Upper lobe of left lung (tissue), 6 donors: Measurements from ENCODE around the gene DEFB116. TPM values are rescaled to one million over a fixed set of nuclear protein-coding genes. Genes with fewer than 3 reads are reported as not detected.

Experiments used
- ATAC-seq, 2 donors: fragments of 200-7000 bp; cut with Tn5 transposase; one replicate each; pipeline ENCODE4 v1.9.1; 2022; ENCODE audit warnings: mild to moderate bottlenecking in 2 of 2, moderate library complexity in 2 of 2; ENCODE audit not compliant: low FRiP score in 2 of 2
- DNase-seq, 2 donors: peaks; one replicate each; pipeline ENCODE4 v3.0.0-alpha.2; 2019 to 2020
- H3K27ac ChIP-seq, 4 donors: fragments of 200-600 bp; sonication (generic); one replicate each; pipeline ENCODE4 v1.5.1; 2016 to 2019
- H3K27me3 ChIP-seq, 4 donors: fragments of 200-600 bp; sonication (generic); one replicate each; pipeline ENCODE4 v1.5.1; 2017 to 2019
- H3K36me3 ChIP-seq, 4 donors: fragments of 200-600 bp; sonication (generic); one replicate each; pipeline ENCODE4 v1.5.1; 2016 to 2019
- H3K4me1 ChIP-seq, 4 donors: fragments of 200-600 bp; sonication (generic); one replicate each; pipeline ENCODE4 v1.5.1; 2018 to 2019
- H3K4me3 ChIP-seq, 4 donors: fragments of 200-600 bp; sonication (generic); one replicate each; pipeline ENCODE4 v1.5.1; 2017 to 2019; ENCODE audit warnings: mild to moderate bottlenecking in 2 of 4, moderate library complexity in 1 of 4
- H3K9me3 ChIP-seq, 4 donors: fragments of 200-600 bp; sonication (generic); one replicate each; pipeline ENCODE4 v1.5.1; 2018 to 2019
- EP300 ChIP-seq, 4 donors: sonication (generic); formaldehyde crosslinking; IDR thresholded peaks; one replicate each; pipeline ENCODE4 v1.5.1; 2017; ENCODE audit warnings: antibody characterized with exemption in 4 of 4, control low read depth in 2 of 4
- POLR2A ChIP-seq, 4 donors: fragments of 450-650 bp; IDR thresholded peaks; one replicate each; pipeline ENCODE4 v1.5.1; 2016 to 2017; ENCODE audit warnings: antibody characterized with exemption in 4 of 4, mild to moderate bottlenecking in 2 of 4
- POLR2AphosphoS5 ChIP-seq, 2 donors: sonication (generic); formaldehyde crosslinking; IDR thresholded peaks; one replicate each; pipeline ENCODE4 v1.5.1; 2017; ENCODE audit warnings: antibody characterized with exemption in 2 of 2
- WGBS, 2 donors: methylation state at CpG; one replicate each; pipeline ENCODE4 v1.1.5; 2017 to 2018; 5-methylcytosine and 5-hydroxymethylcytosine counted together
- total RNA-seq, 6 donors: library from RNA; depleted of rRNA in 4 of 6; stranded (reverse); fragments of >200 nt in 4 of 6; gene quantifications; one replicate each; pipeline versions ENCODE4 v1.1.0 to v1.2.1, GENCODE V29; 2016 to 2021
- TF ChIP-seq, protein P1 (sequence below), 6 experiments: fragments of 450-650 bp in 4 of 6; fragments of 200-600 bp in 2 of 6; sonication (generic) in 2 of 6; IDR thresholded peaks; one replicate each; pipeline ENCODE4 v1.5.1; 2016 to 2019; ENCODE audit warnings: antibody characterized with exemption in 6 of 6
- donor health status: DM: no; HTN: no; CAD: no; lungs with moderate emphysema.
- donor health status: DM: no; HTN: yes; CAD: no; lungs with severe emphysema.

Gene DEFB116
- total RNA-seq, 6 donors from 2014 or later = not detected

DNA sequence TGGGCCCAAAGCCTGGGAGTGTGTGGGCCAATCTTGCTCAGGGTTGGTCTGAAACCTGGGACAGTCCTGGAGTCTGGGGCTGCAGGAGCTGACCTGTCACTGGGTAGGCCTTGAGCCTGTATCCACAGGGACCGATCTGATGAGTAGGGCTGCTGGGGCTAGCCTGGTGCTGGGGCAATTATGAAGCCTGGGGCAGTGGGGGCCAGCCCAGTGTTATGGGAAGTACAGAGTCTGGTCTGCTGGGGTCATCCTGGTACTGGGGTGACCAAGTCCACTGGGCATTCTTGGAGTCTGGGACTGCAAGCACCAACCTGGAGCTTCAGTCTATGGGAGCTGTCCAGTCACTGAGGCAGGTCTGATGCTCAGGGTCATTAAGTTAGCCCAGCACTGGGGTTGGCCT is 30.2 kb downstream of the DEFB116 start:
- no peak overlapping the region for H3K4me3 ChIP-seq
- no peaks in the 10 kb centered on the region for H3K36me3 ChIP-seq
- no peaks in the 10 kb centered on the region for H3K4me1 ChIP-seq
- ATAC-seq (peak; percentile 21 to 72), DNase-seq (no peak)
- H3K9me3 ChIP-seq = peaks cover 0 to 10% (median 3%) of the 10 kb centered on the region in 4 donors
- 63% methylated on average over 1 of the region's 1 CpG; no CpG with 5 or more reads in 1 of the 2 donors for WGBS, 2 donors
- TF ChIP-seq, protein P1, sequence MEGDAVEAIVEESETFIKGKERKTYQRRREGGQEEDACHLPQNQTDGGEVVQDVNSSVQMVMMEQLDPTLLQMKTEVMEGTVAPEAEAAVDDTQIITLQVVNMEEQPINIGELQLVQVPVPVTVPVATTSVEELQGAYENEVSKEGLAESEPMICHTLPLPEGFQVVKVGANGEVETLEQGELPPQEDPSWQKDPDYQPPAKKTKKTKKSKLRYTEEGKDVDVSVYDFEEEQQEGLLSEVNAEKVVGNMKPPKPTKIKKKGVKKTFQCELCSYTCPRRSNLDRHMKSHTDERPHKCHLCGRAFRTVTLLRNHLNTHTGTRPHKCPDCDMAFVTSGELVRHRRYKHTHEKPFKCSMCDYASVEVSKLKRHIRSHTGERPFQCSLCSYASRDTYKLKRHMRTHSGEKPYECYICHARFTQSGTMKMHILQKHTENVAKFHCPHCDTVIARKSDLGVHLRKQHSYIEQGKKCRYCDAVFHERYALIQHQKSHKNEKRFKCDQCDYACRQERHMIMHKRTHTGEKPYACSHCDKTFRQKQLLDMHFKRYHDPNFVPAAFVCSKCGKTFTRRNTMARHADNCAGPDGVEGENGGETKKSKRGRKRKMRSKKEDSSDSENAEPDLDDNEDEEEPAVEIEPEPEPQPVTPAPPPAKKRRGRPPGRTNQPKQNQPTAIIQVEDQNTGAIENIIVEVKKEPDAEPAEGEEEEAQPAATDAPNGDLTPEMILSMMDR (IDR thresholded peaks at IDR 0.05) = no peak
- no peak for TF ChIP-seq POLR2AphosphoS5 (IDR thresholded peaks at IDR 0.05)
- no peak overlapping the region for H3K27ac ChIP-seq
- H3K27me3 ChIP-seq = no peaks in the 10 kb centered on the region

DNA sequence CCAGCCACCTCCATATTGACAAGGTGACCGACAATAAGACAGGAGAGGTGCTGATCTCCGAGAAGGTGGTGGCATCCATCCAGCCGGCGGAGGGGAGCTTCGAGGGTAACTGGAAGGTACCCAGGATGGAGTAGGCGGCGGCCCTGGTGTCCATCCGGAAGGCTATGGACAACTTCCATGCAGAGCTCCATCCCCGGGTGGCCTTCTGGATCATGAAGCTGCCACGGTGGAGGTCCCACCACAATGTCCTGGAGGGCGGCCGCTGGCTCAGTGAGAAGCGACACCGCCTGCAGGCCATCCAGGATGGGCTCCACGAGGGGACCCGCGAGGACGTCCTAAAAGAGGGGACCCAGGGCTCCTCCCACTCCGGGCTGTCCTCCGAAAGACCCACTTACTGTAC is 33.9 kb downstream of the DEFB116 start:
- H3K27me3 ChIP-seq = no peaks in the 10 kb centered on the region
- TF ChIP-seq POLR2AphosphoS5 (IDR thresholded peaks at IDR 0.05) = no peak
- no peak for TF ChIP-seq POLR2A (IDR thresholded peaks at IDR 0.05)
- TF ChIP-seq, protein P1 (IDR thresholded peaks at IDR 0.05) = no peak
- no peak for TF ChIP-seq EP300 (IDR thresholded peaks at IDR 0.05)
- H3K27ac ChIP-seq = no peak overlapping the region
- H3K36me3 ChIP-seq = no peaks in the 10 kb centered on the region
- WGBS, 2 donors = 75 to 89% methylated on average over 13 to 20 of the region's 20 CpGs
- H3K9me3 ChIP-seq = peaks cover 0 to 44% (median 19%) of the 10 kb centered on the region in 4 donors
- H3K4me1 ChIP-seq = no peaks in the 10 kb centered on the region
- no peak overlapping the region for H3K4me3 ChIP-seq
- peak; percentile 29 to 32 for ATAC-seq
- DNase-seq = peak in 1 of 2 donors; percentile 52

DNA sequence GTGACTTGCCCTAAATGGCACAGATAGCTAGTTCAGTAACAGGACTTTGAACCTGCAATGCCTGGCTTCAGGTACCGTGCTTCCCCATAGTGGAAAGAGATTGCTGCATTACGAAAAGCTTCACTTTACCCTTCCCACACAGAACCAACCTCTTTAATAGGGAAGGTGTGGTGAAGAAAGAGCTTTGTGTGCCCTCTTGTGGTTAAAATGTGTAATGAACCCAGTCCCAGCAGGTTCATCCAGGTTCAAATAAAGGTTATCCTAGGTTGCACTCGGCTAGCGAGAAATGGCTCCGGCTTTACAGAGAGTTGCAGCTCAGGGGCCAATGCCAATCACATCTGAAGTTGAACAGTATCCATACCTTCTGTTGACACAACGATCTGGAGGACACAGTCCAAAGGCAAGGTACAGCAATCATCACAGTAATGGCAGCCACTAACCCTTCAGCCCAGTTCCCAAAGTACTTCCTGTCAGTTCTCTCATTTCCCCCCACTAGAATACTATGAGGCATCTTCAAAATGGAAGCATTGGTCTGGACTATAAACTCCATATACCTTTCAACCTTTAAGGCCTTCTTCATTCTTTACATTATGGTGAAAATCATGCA is 48.0 kb downstream of the DEFB116 start:
- 64 to 67% methylated on average over 6 of the region's 6 CpGs for WGBS, 2 donors

DNA sequence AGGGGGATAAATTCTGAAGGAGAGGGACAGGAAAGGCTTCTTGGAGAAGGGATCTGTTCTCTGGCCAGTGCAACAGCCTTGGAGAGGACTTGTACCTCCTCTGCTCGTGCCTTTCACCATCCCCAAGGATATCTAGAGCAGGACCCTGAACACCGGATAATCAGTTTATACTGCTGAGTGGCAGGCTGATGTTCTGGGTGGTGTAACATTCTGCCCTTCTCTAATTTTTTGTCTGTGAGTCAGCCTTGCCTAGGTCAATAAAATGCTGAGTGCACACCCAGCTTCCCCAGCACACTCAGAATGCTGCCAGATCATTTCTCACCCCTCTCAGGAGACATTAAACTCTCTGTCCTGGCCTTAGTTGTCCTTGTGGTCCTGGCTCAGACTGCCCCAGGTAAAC is 51.0 kb downstream of the DEFB116 start, which contains the start of gene DEFB115:
TSS of gene DEFB115 (plus strand) at position 301 of the 400 bp plus-strand sequence. CDS start at position 301, 0 bp downstream.
- TF ChIP-seq POLR2A (IDR thresholded peaks at IDR 0.05) = no peak
- no peak for TF ChIP-seq POLR2AphosphoS5 (IDR thresholded peaks at IDR 0.05)
- no peak for TF ChIP-seq EP300 (IDR thresholded peaks at IDR 0.05)
- TF ChIP-seq, protein P1 (IDR thresholded peaks at IDR 0.05) = no peak
- Histone ChIP-seq H3K36me3 (no peaks in the 10 kb centered on the region), H3K4me3 (no peak within 1 kb of the TSS), H3K9me3 (no peaks in the 10 kb centered on the region), H3K4me1 (no peaks in the 10 kb centered on the region), H3K27me3 (no peaks in the 10 kb centered on the region), H3K27ac (no peak within 1 kb of the TSS)
- ATAC-seq (no peak), DNase-seq (no peak)
- WGBS, 2 donors = 54% methylated on average over 2 of the region's 2 CpGs

More for the DNA sequence above, 48.0 kb downstream of the DEFB116 start:
- Histone ChIP-seq H3K27ac (no peak overlapping the region), H3K36me3 (no peaks in the 10 kb centered on the region), H3K27me3 (no peaks in the 10 kb centered on the region), H3K4me1 (no peaks in the 10 kb centered on the region), H3K4me3 (no peak overlapping the region), H3K9me3 (no peaks in the 10 kb centered on the region)
- TF ChIP-seq EP300 (IDR thresholded peaks at IDR 0.05) = no peak
- TF ChIP-seq, protein P1 (IDR thresholded peaks at IDR 0.05) = peak in 4 of 6 experiments; percentile 17 to 53 (median 24)
- no peak for TF ChIP-seq POLR2A (IDR thresholded peaks at IDR 0.05)
- ATAC-seq (no peak), DNase-seq (no peak)

DNA sequence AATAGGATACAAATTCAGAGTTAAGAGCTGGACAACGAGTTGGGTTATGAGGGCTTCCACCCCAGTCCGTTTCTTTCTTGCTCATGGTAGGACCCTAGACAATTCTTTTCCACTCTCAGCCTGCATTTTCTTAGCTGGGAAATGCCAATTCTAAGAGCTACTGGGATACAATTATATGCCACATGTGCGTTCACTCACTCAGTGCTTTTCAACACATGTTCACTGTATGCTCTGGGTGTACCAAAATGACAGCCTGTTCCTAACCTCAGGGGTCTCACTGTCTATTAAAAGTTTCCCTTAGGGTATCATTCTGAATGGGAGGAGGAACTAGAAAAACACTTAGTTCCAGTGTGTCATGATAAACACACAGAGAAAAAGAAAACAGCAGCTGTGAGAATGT is 51.4 kb downstream of the DEFB116 start:
- WGBS, 2 donors = 41 to 52% methylated on average over 3 of the region's 3 CpGs
- DNase-seq = no peak
- TF ChIP-seq POLR2A (IDR thresholded peaks at IDR 0.05) (no peak), POLR2AphosphoS5 (IDR thresholded peaks at IDR 0.05) (no peak), EP300 (IDR thresholded peaks at IDR 0.05) (no peak)
- TF ChIP-seq, protein P1 (IDR thresholded peaks at IDR 0.05) = no peak
- Histone ChIP-seq H3K27ac (no peak overlapping the region), H3K4me1 (no peaks in the 10 kb centered on the region), H3K36me3 (no peaks in the 10 kb centered on the region), H3K9me3 (no peaks in the 10 kb centered on the region), H3K27me3 (no peaks in the 10 kb centered on the region), H3K4me3 (no peak overlapping the region)
- ATAC-seq = no peak
